Activated naive CD8-positive, alpha-beta T cell treated with anti-CD3 and anti-CD28 coated beads, Interleukin-2, amount 10 ng/mL, durations not matched to agents 7 days and 5 days (primary cell): ENCODE data around the gene FAM53B. TPM values are rescaled to one million over a fixed set of nuclear protein-coding genes. Genes with fewer than 3 reads are reported as not detected.

Source experiments
- ATAC-seq: fragments of 150-1000 bp; cut with Tn5 transposase; one replicate; pipeline ENCODE4 v1.10.0; 2021; ENCODE audit warnings: low read depth, moderate library complexity
- POLR2A ChIA-PET: fragments of 350-600 bp; sonication (Branson Sonifier 250); formaldehyde crosslinking; loops from one replicate; lab custom pipeline; 2021; ENCODE audit warnings: antibody characterized with exemption; lab: Charles Lee
- DNase-seq: peaks from one replicate; pipeline ENCODE4 v3.0.0; 2021
- H3K27ac Mint-ChIP-seq: one replicate; pipeline ENCODE4 v1.8.0; 2022; ENCODE audit warnings: mild to moderate bottlenecking, mixed read lengths
- H3K27me3 Mint-ChIP-seq: one replicate; pipeline ENCODE4 v1.8.0; 2022; ENCODE audit warnings: mild to moderate bottlenecking, moderate library complexity, mixed read lengths
- H3K36me3 Mint-ChIP-seq: one replicate; pipeline ENCODE4 v1.8.0; 2021; ENCODE audit warnings: mild to moderate bottlenecking, mixed read lengths
- H3K4me1 Mint-ChIP-seq: one replicate; pipeline ENCODE4 v1.8.0; 2021; ENCODE audit warnings: mixed read lengths
- H3K4me3 Mint-ChIP-seq: one replicate; pipeline ENCODE4 v1.8.0; 2022; ENCODE audit warnings: mild to moderate bottlenecking, moderate library complexity, mixed read lengths
- H3K9me3 Mint-ChIP-seq: one replicate; pipeline ENCODE4 v1.8.0; 2021; ENCODE audit warnings: mixed read lengths
- total RNA-seq, 2 experiments: library from RNA; stranded (reverse); gene quantifications; one replicate each; pipeline ENCODE4 v1.2.3, GENCODE V29; 2021

The FAM53B gene
- total RNA-seq, 2 experiments from 2014 or later = 29.8 to 33.0 TPM

GRCh38 chr10:124679401-124679800 lies 64.8 kb downstream of the FAM53B start:
- no peaks in the 10 kb centered on the region for H3K9me3 Mint-ChIP-seq
- H3K27ac Mint-ChIP-seq = no peak overlapping the region
- POLR2A ChIA-PET = interaction anchor here (1.0 to 1.7 kb wide), 4 partner anchors 10 to 39 kb away, joined by 4 to 14 read pairs (median 8); no protein-coding TSS in a partner anchor
- no peaks in the 10 kb centered on the region for H3K27me3 Mint-ChIP-seq
- peaks cover 25% of the 10 kb centered on the region for H3K36me3 Mint-ChIP-seq
- no peak overlapping the region for H3K4me3 Mint-ChIP-seq
- ATAC-seq (no peak), DNase-seq (no peak)
- H3K4me1 Mint-ChIP-seq = peaks cover 37% of the 10 kb centered on the region

GRCh38 chr10:124678557-124679240 lies 65.5 kb downstream of the FAM53B start:
- H3K9me3 Mint-ChIP-seq = no peaks in the 10 kb centered on the region
- ATAC-seq (peak; percentile 80), DNase-seq (peak; percentile 46)
- no peaks in the 10 kb centered on the region for H3K27me3 Mint-ChIP-seq
- peak overlapping the region; percentile 73 for H3K27ac Mint-ChIP-seq
- POLR2A ChIA-PET = interaction anchor here (0.8 to 1.7 kb wide), 5 partner anchors 10 to 40 kb away, joined by 3 to 14 read pairs (median 5); no protein-coding TSS in a partner anchor
- peaks cover 20% of the 10 kb centered on the region for H3K36me3 Mint-ChIP-seq
- peaks cover 32% of the 10 kb centered on the region for H3K4me1 Mint-ChIP-seq
- H3K4me3 Mint-ChIP-seq = peak overlapping the region; percentile 65

GRCh38 chr10:124677749-124678556 lies 66.2 kb downstream of the FAM53B start:
- POLR2A ChIA-PET = interaction anchor here (0.8 to 1.7 kb wide), 4 partner anchors 11 to 41 kb away, joined by 3 to 14 read pairs (median 8); no protein-coding TSS in a partner anchor
- peaks cover 19% of the 10 kb centered on the region for H3K36me3 Mint-ChIP-seq

GRCh38 chr10:124677293-124677699 lies 66.9 kb downstream of the FAM53B start:
- Mint-ChIP-seq H3K36me3 (peaks cover 19% of the 10 kb centered on the region), H3K9me3 (no peaks in the 10 kb centered on the region), H3K27ac (no peak overlapping the region), H3K4me1 (peaks cover 37% of the 10 kb centered on the region), H3K4me3 (peak overlapping the region; percentile 65), H3K27me3 (no peaks in the 10 kb centered on the region)
- POLR2A ChIA-PET = no interaction called here
- ATAC-seq (no peak), DNase-seq (no peak)

More at GRCh38 chr10:124677749-124678556, 66.2 kb downstream of the FAM53B start:
- Mint-ChIP-seq H3K4me1 (peaks cover 33% of the 10 kb centered on the region), H3K27me3 (no peaks in the 10 kb centered on the region), H3K9me3 (no peaks in the 10 kb centered on the region), H3K4me3 (peak overlapping the region; percentile 65), H3K27ac (peak overlapping the region; percentile 73)
- ATAC-seq (no peak), DNase-seq (no peak)

GRCh38 chr10:124676416-124677062 lies 67.6 kb downstream of the FAM53B start:
- Mint-ChIP-seq H3K27ac (no peak overlapping the region), H3K4me1 (peaks cover 41% of the 10 kb centered on the region), H3K9me3 (no peaks in the 10 kb centered on the region), H3K36me3 (peaks cover 19% of the 10 kb centered on the region), H3K27me3 (no peaks in the 10 kb centered on the region), H3K4me3 (no peak overlapping the region)
- POLR2A ChIA-PET = interaction anchor here (1.0 kb wide), 1 partner anchor 29 kb away, joined by 3 read pairs; no protein-coding TSS in a partner anchor
- ATAC-seq (no peak), DNase-seq (no peak)

GRCh38 chr10:124675824-124676223 lies 68.4 kb downstream of the FAM53B start:
- Mint-ChIP-seq H3K36me3 (peaks cover 15% of the 10 kb centered on the region), H3K4me1 (peaks cover 44% of the 10 kb centered on the region), H3K27ac (no peak overlapping the region), H3K27me3 (no peaks in the 10 kb centered on the region), H3K9me3 (no peaks in the 10 kb centered on the region), H3K4me3 (no peak overlapping the region)
- ATAC-seq = no peak
- DNase-seq = no peak
- POLR2A ChIA-PET = interaction anchor here (1.0 kb wide), 1 partner anchor 28 kb away, joined by 3 read pairs; no protein-coding TSS in a partner anchor

- no peaks in the 10 kb centered on the region for H3K9me3 Mint-ChIP-seq
- POLR2A ChIA-PET = interaction anchor here (1.8 kb wide), 1 partner anchor 27 kb away, joined by 4 read pairs; no protein-coding TSS in a partner anchor
- no peak overlapping the region for H3K4me3 Mint-ChIP-seq
- H3K27ac Mint-ChIP-seq = no peak overlapping the region
- no peak for ATAC-seq
- no peak for DNase-seq
- no peaks in the 10 kb centered on the region for H3K27me3 Mint-ChIP-seq
- H3K36me3 Mint-ChIP-seq = peaks cover 13% of the 10 kb centered on the region
- H3K4me1 Mint-ChIP-seq = peaks cover 44% of the 10 kb centered on the region
Measured at GRCh38 chr10:124675261-124675660, 68.9 kb downstream of the FAM53B start.

GRCh38 chr10:124674768-124675222 lies 69.4 kb downstream of the FAM53B start:
- no peak for ATAC-seq
- POLR2A ChIA-PET = interaction anchor here (1.8 kb wide), 1 partner anchor 26 kb away, joined by 4 read pairs; no protein-coding TSS in a partner anchor
- DNase-seq = no peak
- Mint-ChIP-seq H3K9me3 (no peaks in the 10 kb centered on the region), H3K27ac (no peak overlapping the region), H3K27me3 (no peaks in the 10 kb centered on the region), H3K4me1 (peaks cover 44% of the 10 kb centered on the region), H3K4me3 (no peak overlapping the region), H3K36me3 (peaks cover 9% of the 10 kb centered on the region)

- no peaks in the 10 kb centered on the region for H3K9me3 Mint-ChIP-seq
- peaks cover 9% of the 10 kb centered on the region for H3K36me3 Mint-ChIP-seq
- H3K27ac Mint-ChIP-seq = no peak overlapping the region
- H3K4me1 Mint-ChIP-seq = peaks cover 21% of the 10 kb centered on the region
- DNase-seq = no peak
- POLR2A ChIA-PET = interaction anchor here (1.1 to 1.4 kb wide), 2 partner anchors 9 to 47 kb away, joined by 3 to 5 read pairs; no protein-coding TSS in a partner anchor
- no peak for ATAC-seq
- H3K4me3 Mint-ChIP-seq = no peak overlapping the region
- H3K27me3 Mint-ChIP-seq = no peaks in the 10 kb centered on the region
Measured at GRCh38 chr10:124672181-124672638, 72.0 kb downstream of the FAM53B start.

GRCh38 chr10:124671486-124672075 lies 72.6 kb downstream of the FAM53B start:
- Mint-ChIP-seq H3K27ac (no peak overlapping the region), H3K27me3 (no peaks in the 10 kb centered on the region), H3K9me3 (no peaks in the 10 kb centered on the region), H3K36me3 (peaks cover 9% of the 10 kb centered on the region), H3K4me3 (no peak overlapping the region), H3K4me1 (peaks cover 19% of the 10 kb centered on the region)
- ATAC-seq (peak; percentile 34), DNase-seq (no peak)
- POLR2A ChIA-PET = interaction anchor here (1.4 to 1.6 kb wide), 2 partner anchors 17 to 47 kb away, joined by 5 read pairs; no protein-coding TSS in a partner anchor

GRCh38 chr10:124670849-124671248 lies 73.3 kb downstream of the FAM53B start:
- peaks cover 8% of the 10 kb centered on the region for H3K36me3 Mint-ChIP-seq
- no peaks in the 10 kb centered on the region for H3K27me3 Mint-ChIP-seq
- no peak overlapping the region for H3K4me3 Mint-ChIP-seq
- peaks cover 16% of the 10 kb centered on the region for H3K4me1 Mint-ChIP-seq
- POLR2A ChIA-PET = interaction anchor here (1.4 to 1.6 kb wide), 2 partner anchors 18 to 48 kb away, joined by 5 read pairs; no protein-coding TSS in a partner anchor
- ATAC-seq (no peak), DNase-seq (no peak)
- H3K27ac Mint-ChIP-seq = peak overlapping the region; percentile 67
- no peaks in the 10 kb centered on the region for H3K9me3 Mint-ChIP-seq
